ENCODE results near the gene C11orf52.

- no peak for TF ChIP-seq CTCF (IDR thresholded peaks at IDR 0.05)
- no peak for TF ChIP-seq POLR2A (IDR thresholded peaks at IDR 0.05)
Observed at GRCh38 chr11:111912535-111912934, 6.2 kb upstream of the C11orf52 start, which contains the start of gene HSPB2.
